Measurements from ENCODE around the gene SEMA6B. TPM values are rescaled to one million over a fixed set of nuclear protein-coding genes. Genes with fewer than 3 reads are reported as not detected.

The SEMA6B gene
- total RNA-seq, 1 experiment from 2014 or later: 38.4 TPM

DNA sequence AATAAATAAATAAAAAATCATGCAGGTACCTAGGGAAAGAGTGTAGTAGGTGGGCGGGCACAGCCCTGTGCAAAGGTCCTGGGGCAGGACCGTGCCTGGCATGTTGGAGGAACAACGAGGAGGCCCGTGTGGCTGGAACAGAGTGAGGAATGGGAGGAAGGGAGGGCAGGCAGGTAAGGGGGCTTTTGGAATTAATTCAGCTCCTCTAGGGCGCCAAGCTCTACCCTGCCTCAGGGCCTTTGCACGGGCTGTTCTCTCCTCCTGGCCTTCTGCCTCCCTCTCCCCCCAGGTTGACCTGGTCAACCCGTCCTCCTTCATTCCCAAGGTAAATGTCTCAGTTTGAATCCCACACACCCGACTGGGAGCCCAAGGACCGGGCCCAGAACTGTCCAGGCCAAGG lies 31.1 kb upstream of the SEMA6B start:
- H3K9ac ChIP-seq (ENCODE audit: extremely low read depth, insufficient read length, low read length): no peak overlapping the region
- TF ChIP-seq, protein P1, sequence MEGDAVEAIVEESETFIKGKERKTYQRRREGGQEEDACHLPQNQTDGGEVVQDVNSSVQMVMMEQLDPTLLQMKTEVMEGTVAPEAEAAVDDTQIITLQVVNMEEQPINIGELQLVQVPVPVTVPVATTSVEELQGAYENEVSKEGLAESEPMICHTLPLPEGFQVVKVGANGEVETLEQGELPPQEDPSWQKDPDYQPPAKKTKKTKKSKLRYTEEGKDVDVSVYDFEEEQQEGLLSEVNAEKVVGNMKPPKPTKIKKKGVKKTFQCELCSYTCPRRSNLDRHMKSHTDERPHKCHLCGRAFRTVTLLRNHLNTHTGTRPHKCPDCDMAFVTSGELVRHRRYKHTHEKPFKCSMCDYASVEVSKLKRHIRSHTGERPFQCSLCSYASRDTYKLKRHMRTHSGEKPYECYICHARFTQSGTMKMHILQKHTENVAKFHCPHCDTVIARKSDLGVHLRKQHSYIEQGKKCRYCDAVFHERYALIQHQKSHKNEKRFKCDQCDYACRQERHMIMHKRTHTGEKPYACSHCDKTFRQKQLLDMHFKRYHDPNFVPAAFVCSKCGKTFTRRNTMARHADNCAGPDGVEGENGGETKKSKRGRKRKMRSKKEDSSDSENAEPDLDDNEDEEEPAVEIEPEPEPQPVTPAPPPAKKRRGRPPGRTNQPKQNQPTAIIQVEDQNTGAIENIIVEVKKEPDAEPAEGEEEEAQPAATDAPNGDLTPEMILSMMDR (conservative IDR thresholded peaks at IDR 0.05): no peak
- H2AK5ac ChIP-seq (ENCODE audit: insufficient read length, low read length): no peak overlapping the region
- no peak overlapping the region for H3K56ac ChIP-seq (ENCODE audit: insufficient read length, low read depth, low read length)
- no peak overlapping the region for H3K4ac ChIP-seq (ENCODE audit: low read depth, low read length)
- H3K79me1 ChIP-seq (ENCODE audit: insufficient read depth, low read depth, low read length, poor library complexity, severe bottlenecking): no peaks in the 10 kb centered on the region
- no peak overlapping the region for H4K8ac ChIP-seq (replicated peaks; ENCODE audit: insufficient read length, low read depth, low read length)
- H4K20me1 ChIP-seq (ENCODE audit: control insufficient read depth, insufficient read depth, insufficient read length): no peaks in the 10 kb centered on the region
- no peaks in the 10 kb centered on the region for H3K4me1 ChIP-seq (ENCODE audit: insufficient read depth, low read length)
- H2AFZ ChIP-seq (ENCODE audit: low read length): no peak overlapping the region
- H4K91ac ChIP-seq (ENCODE audit: insufficient read length, low read depth, low read length): no peak overlapping the region
- no peaks in the 10 kb centered on the region; a peak in 2 of 5 replicates for H3K9me3 Mint-ChIP-seq
- WGBS (ENCODE audit: extremely low coverage, insufficient read length, low lambda C conversion rate): no CpG with 5 or more reads among the region's 9 CpGs
- H3K4me1 Mint-ChIP-seq: peaks cover 5 to 43% of the 10 kb centered on the region in 2 experiments
- H3K27ac ChIP-seq (ENCODE audit: insufficient read length, low read depth, low read length): no peak overlapping the region
- H3T11ph ChIP-seq (ENCODE audit: low read length): no peak overlapping the region
- no peak overlapping the region for H3K4me2 ChIP-seq (ENCODE audit: insufficient read depth, insufficient read length, low read length)
- no peak overlapping the region for H2BK5ac ChIP-seq (ENCODE audit: insufficient read length, low read length)
- H3K36me3 Mint-ChIP-seq (ENCODE audit: insufficient read depth in 1 of 3, low read depth in 3 of 3): no peaks in the 10 kb centered on the region
- no peaks in the 10 kb centered on the region for H3K9me3 ChIP-seq (ENCODE audit: control insufficient read depth, low read depth, low read length)
- H2BK20ac ChIP-seq (ENCODE audit: low read depth, low read length, poor library complexity, severe bottlenecking): no peak overlapping the region
- no peaks in the 10 kb centered on the region for H3K27me3 ChIP-seq (ENCODE audit: insufficient read depth, low read length)
- H3K27ac Mint-ChIP-seq: no peak overlapping the region; a peak in 2 of 7 replicates
- H3K14ac ChIP-seq (ENCODE audit: insufficient read depth, low read length): no peak overlapping the region
- no peak overlapping the region for H2BK12ac ChIP-seq (ENCODE audit: insufficient read length, low read depth, low read length)
- H4K5ac ChIP-seq (ENCODE audit: insufficient read length, low read depth, low read length): no peak overlapping the region
- no peak overlapping the region for H3K18ac ChIP-seq (ENCODE audit: insufficient read length, low read depth, low read length)
- no peak overlapping the region for H2BK120ac ChIP-seq (ENCODE audit: low read depth, low read length, poor library complexity, severe bottlenecking)
- H2BK15ac ChIP-seq (ENCODE audit: low read depth, low read length): no peak overlapping the region
- DNase-seq: no peak
- H3K23ac ChIP-seq (ENCODE audit: insufficient read length, low read depth, low read length): no peak overlapping the region
- H3K23me2 ChIP-seq (ENCODE audit: insufficient read length, low read depth, low read length, poor library complexity, severe bottlenecking): no peaks in the 10 kb centered on the region
- H3K4me3 Mint-ChIP-seq: 0 out of 5 replicates have a peak overlapping the region, but pooled peaks of 1 of the 2 experiments have one; percentile 20
- H3K27me3 Mint-ChIP-seq (ENCODE audit: low read depth): peaks cover 57% of the 10 kb centered on the region
- no peaks in the 10 kb centered on the region for H3K79me2 ChIP-seq (ENCODE audit: insufficient read depth, low read length)

All from H9 (cell line).